Activated naive CD8-positive, alpha-beta T cell treated with anti-CD3 and anti-CD28 coated beads, Interleukin-2, amount 10 ng/mL, durations not matched to agents 7 days and 5 days (primary cell): Measurements from ENCODE around the gene TCOF1. TPM values are rescaled to one million over a fixed set of nuclear protein-coding genes. Genes with fewer than 3 reads are reported as not detected.
A peak's percentile ranks its signal among the peaks of the same experiment; 100 is the strongest.

Experiments
- ATAC-seq: fragments of 150-1000 bp; cut with Tn5 transposase; one replicate; pipeline ENCODE4 v1.10.0; 2021; ENCODE audit warnings: low read depth, moderate library complexity
- POLR2A ChIA-PET: fragments of 350-600 bp; sonication (Branson Sonifier 250); formaldehyde crosslinking; loops from one replicate; lab custom pipeline; 2021; ENCODE audit warnings: antibody characterized with exemption; lab: Charles Lee
- DNase-seq: peaks from one replicate; pipeline ENCODE4 v3.0.0; 2021
- H3K27ac Mint-ChIP-seq: one replicate; pipeline ENCODE4 v1.8.0; 2022; ENCODE audit warnings: mild to moderate bottlenecking, mixed read lengths
- H3K27me3 Mint-ChIP-seq: one replicate; pipeline ENCODE4 v1.8.0; 2022; ENCODE audit warnings: mild to moderate bottlenecking, moderate library complexity, mixed read lengths
- H3K36me3 Mint-ChIP-seq: one replicate; pipeline ENCODE4 v1.8.0; 2021; ENCODE audit warnings: mild to moderate bottlenecking, mixed read lengths
- H3K4me1 Mint-ChIP-seq: one replicate; pipeline ENCODE4 v1.8.0; 2021; ENCODE audit warnings: mixed read lengths
- H3K4me3 Mint-ChIP-seq: one replicate; pipeline ENCODE4 v1.8.0; 2022; ENCODE audit warnings: mild to moderate bottlenecking, moderate library complexity, mixed read lengths
- H3K9me3 Mint-ChIP-seq: one replicate; pipeline ENCODE4 v1.8.0; 2021; ENCODE audit warnings: mixed read lengths
- total RNA-seq, 2 experiments: library from RNA; stranded (reverse); gene quantifications; one replicate each; pipeline ENCODE4 v1.2.3, GENCODE V29; 2021

Gene TCOF1
- total RNA-seq, 2 experiments from 2014 or later: 68.8 to 72.5 TPM

DNA sequence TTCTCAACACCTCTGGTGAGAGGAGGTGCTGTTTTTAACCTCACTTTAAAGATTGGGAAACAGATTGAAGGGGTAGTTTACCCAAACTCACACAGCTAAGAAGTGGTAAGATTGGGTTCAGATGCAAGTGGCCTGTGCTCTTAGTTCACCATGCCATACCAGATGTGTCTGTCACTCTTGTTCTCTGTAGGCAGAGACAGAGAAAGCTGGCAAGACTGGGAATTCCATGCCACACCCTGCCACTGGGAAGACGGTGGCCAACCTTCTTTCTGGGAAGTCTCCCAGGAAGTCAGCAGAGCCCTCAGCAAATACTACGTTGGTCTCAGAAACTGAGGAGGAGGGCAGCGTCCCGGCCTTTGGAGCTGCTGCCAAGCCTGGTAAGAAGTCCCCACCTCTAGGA is 11.0 kb downstream of the TCOF1 start:
- ATAC-seq (no peak), DNase-seq (no peak)
- peaks cover 20% of the 10 kb centered on the region for H3K36me3 Mint-ChIP-seq
- no peaks in the 10 kb centered on the region for H3K9me3 Mint-ChIP-seq
- H3K4me1 Mint-ChIP-seq: peaks cover 3% of the 10 kb centered on the region
- no peaks in the 10 kb centered on the region for H3K27me3 Mint-ChIP-seq
- H3K4me3 Mint-ChIP-seq: no peak overlapping the region
- H3K27ac Mint-ChIP-seq: no peak overlapping the region
- POLR2A ChIA-PET: no interaction called here

DNA sequence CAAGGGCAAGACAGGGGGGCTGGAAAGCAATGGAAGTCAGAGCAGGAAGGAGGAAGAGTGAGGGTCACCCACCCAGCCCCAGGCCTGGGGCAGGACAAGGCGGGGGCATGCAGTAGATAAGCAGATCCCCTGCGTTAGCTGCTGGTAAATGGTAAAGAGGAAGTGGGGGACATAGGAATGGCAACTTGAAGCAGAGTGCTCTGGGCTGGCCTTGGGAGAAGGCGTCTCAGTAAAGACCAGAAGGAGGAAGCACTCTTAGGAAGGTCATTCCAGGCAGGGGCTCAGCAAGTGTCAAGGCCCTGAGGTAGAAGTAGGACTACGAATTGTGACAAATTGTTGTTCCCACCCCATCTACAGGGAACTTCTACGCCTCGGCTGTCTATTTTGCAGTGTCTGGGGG is 15.1 kb downstream of the TCOF1 start:
- no peaks in the 10 kb centered on the region for H3K9me3 Mint-ChIP-seq
- no peaks in the 10 kb centered on the region for H3K27me3 Mint-ChIP-seq
- H3K4me3 Mint-ChIP-seq: no peak overlapping the region
- H3K27ac Mint-ChIP-seq: no peak overlapping the region
- H3K4me1 Mint-ChIP-seq: peaks cover 5% of the 10 kb centered on the region
- ATAC-seq (no peak), DNase-seq (no peak)
- H3K36me3 Mint-ChIP-seq: peaks cover 23% of the 10 kb centered on the region
- POLR2A ChIA-PET: no interaction called here

DNA sequence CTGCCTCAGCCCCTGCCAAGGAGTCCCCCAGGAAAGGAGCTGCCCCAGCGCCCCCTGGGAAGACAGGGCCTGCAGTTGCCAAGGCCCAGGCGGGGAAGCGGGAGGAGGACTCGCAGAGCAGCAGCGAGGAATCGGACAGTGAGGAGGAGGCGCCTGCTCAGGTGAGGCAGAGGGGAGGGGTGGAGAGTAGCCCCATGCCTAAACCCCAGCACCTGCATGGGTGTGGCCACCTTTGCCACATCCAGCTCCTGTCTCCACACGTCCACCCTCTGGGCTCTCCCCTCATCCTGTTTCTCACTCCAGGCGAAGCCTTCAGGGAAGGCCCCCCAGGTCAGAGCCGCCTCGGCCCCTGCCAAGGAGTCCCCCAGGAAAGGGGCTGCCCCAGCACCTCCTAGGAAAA is 17.2 kb downstream of the TCOF1 start:
- H3K27ac Mint-ChIP-seq: no peak overlapping the region
- H3K36me3 Mint-ChIP-seq: peaks cover 26% of the 10 kb centered on the region
- DNase-seq (no peak), ATAC-seq (no peak)
- POLR2A ChIA-PET: no interaction called here
- H3K4me1 Mint-ChIP-seq: peaks cover 5% of the 10 kb centered on the region
- H3K9me3 Mint-ChIP-seq: no peaks in the 10 kb centered on the region
- no peaks in the 10 kb centered on the region for H3K27me3 Mint-ChIP-seq
- H3K4me3 Mint-ChIP-seq: no peak overlapping the region

DNA sequence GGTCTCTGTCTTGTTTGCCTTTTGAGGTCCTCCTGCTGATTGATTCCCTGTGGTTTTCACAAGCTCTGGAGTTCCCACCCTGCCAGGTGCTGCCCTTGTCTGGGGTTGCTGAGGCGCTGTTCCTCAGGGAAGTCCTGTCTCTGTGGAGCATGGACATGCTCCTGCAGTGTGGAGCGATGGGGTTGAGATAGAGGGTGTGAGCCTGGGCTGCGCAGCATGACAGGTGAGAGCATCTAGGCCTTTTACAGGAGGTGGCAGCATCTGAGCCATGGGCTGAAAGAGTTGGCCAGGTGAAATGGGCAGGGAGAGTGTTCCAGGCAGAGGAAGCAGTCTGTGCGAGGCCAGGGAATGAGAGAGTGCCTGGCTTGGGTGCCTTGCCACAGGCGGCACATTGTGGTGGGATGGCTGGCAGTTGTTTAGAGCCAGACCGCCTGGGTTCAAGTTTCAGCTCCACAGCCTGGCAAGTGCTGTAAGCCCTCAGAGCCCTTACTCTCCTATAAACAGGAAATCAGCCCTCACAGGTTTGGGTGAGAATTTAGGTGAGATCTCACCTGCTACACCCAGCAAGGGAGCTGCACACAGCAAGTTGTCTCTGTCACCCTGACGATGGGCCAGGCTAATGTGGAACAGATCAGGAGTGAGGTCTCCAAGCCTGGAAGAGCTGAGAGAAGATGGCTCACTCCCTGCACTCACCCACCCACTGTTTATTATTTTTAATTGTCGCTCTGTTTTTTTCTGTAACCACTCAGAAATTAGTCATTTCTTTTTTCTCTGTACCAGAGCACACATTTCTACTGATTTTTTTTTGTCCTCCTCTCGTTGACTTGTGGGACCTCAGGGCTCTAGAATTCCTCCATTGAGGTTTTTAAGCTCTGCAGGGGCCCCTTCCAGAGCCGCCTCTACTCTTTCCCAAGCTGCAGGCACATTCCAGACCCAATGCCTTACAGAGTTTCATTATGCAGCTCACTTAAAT is 19.6 kb downstream of the TCOF1 start:
- Mint-ChIP-seq H3K9me3 (no peaks in the 10 kb centered on the region), H3K36me3 (peaks cover 15% of the 10 kb centered on the region), H3K27me3 (no peaks in the 10 kb centered on the region), H3K27ac (peak overlapping the region; percentile 11), H3K4me1 (peaks cover 3% of the 10 kb centered on the region), H3K4me3 (no peak overlapping the region)
- POLR2A ChIA-PET: no interaction called here
- ATAC-seq (no peak), DNase-seq (no peak)

DNA sequence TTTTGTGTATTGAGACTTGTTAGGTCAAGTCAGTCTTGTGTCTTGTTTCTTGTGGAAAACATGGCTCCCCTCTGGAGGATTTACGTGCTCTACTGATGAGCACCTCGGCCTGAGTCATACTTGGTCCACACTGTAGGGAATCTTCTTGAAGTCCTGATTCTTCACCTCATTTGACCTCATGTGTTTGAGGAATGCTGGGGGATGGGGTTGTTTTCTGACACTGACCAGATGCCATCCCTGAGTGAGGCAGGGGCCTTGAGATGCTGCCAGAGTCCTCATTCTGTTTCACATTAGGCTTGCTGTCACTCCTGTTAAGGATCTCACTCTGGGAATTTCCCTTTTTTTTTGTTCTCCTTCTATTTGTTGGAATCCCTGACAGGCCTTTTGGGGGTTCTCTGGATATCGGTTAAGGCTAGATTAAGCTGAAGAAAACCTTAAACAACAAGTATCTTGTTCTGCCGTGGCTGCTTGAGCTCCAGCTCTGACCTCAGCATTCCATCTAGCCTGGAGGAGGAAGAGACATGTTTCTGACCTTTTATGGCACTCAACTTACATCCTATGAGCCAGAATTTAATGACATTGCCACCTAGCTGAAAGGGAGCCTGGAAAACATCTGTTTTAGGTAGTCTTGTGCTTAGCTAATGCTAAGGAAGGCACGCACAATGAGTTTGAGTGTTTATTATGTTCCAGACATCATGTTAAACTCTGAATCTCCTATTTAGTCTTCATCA is 20.6 kb downstream of the TCOF1 start:
- Mint-ChIP-seq H3K36me3 (peaks cover 13% of the 10 kb centered on the region), H3K27me3 (no peaks in the 10 kb centered on the region), H3K4me3 (no peak overlapping the region), H3K4me1 (peaks cover 3% of the 10 kb centered on the region), H3K27ac (no peak overlapping the region), H3K9me3 (no peaks in the 10 kb centered on the region)
- ATAC-seq (no peak), DNase-seq (no peak)
- POLR2A ChIA-PET: interaction anchor here (0.6 kb wide), 1 partner anchor 54 kb away, joined by 3 read pairs; no protein-coding TSS in a partner anchor

- no peak overlapping the region for H3K4me3 Mint-ChIP-seq
- DNase-seq (no peak), ATAC-seq (no peak)
- H3K9me3 Mint-ChIP-seq: no peaks in the 10 kb centered on the region
- H3K27ac Mint-ChIP-seq: no peak overlapping the region
- peaks cover 2% of the 10 kb centered on the region for H3K36me3 Mint-ChIP-seq
- POLR2A ChIA-PET: no interaction called here
- H3K4me1 Mint-ChIP-seq: no peaks in the 10 kb centered on the region
- no peaks in the 10 kb centered on the region for H3K27me3 Mint-ChIP-seq
These were observed 27.2 kb downstream of the TCOF1 start for GRCh38 chr5:150384701-150385100.

- Mint-ChIP-seq H3K36me3 (peaks cover 2% of the 10 kb centered on the region), H3K27me3 (no peaks in the 10 kb centered on the region), H3K4me1 (no peaks in the 10 kb centered on the region), H3K9me3 (no peaks in the 10 kb centered on the region), H3K27ac (no peak overlapping the region), H3K4me3 (no peak overlapping the region)
- no peak for ATAC-seq
- POLR2A ChIA-PET: no interaction called here
- DNase-seq: no peak
These were observed 28.7 kb downstream of the TCOF1 start for GRCh38 chr5:150386024-150386855.

GRCh38 chr5:150389531-150390266 is 32.2 kb downstream of the TCOF1 start:
- POLR2A ChIA-PET: no interaction called here
- no peak for ATAC-seq
- Mint-ChIP-seq H3K27ac (no peak overlapping the region), H3K9me3 (no peaks in the 10 kb centered on the region), H3K4me1 (no peaks in the 10 kb centered on the region), H3K4me3 (no peak overlapping the region), H3K36me3 (peaks cover 2% of the 10 kb centered on the region), H3K27me3 (no peaks in the 10 kb centered on the region)
- DNase-seq: no peak

- ATAC-seq (no peak), DNase-seq (no peak)
- no peaks in the 10 kb centered on the region for H3K27me3 Mint-ChIP-seq
- H3K9me3 Mint-ChIP-seq: no peaks in the 10 kb centered on the region
- H3K4me3 Mint-ChIP-seq: no peak overlapping the region
- no peaks in the 10 kb centered on the region for H3K4me1 Mint-ChIP-seq
- POLR2A ChIA-PET: no interaction called here
- H3K36me3 Mint-ChIP-seq: peaks cover 9% of the 10 kb centered on the region
- no peak overlapping the region for H3K27ac Mint-ChIP-seq
These were observed 33.8 kb downstream of the TCOF1 start for GRCh38 chr5:150391064-150391834.

DNA sequence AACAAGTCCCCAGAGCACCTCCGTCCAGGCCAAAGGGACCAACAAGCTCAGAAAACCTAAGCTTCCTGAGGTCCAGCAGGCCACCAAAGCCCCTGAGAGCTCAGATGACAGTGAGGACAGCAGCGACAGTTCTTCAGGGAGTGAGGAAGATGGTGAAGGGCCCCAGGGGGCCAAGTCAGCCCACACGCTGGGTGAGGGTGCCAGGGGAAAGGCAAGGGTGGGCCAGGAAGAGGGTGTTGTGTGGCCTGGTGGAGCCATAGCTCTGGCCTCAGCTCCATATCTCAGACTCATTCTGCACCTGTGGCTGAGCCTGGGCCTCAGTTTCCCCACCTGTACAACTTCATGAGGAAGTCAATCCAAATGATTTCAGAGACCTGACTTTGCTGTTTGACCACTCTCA is 34.5 kb downstream of the TCOF1 start:
- ATAC-seq (no peak), DNase-seq (no peak)
- POLR2A ChIA-PET: no interaction called here
- Mint-ChIP-seq H3K27ac (no peak overlapping the region), H3K4me3 (no peak overlapping the region), H3K36me3 (peaks cover 12% of the 10 kb centered on the region), H3K9me3 (no peaks in the 10 kb centered on the region), H3K4me1 (no peaks in the 10 kb centered on the region), H3K27me3 (no peaks in the 10 kb centered on the region)

- peaks cover 14% of the 10 kb centered on the region for H3K36me3 Mint-ChIP-seq
These were observed 35.2 kb downstream of the TCOF1 start for GRCh38 chr5:150392680-150393079.

GRCh38 chr5:150393096-150393645 is 35.7 kb downstream of the TCOF1 start:
- no peaks in the 10 kb centered on the region for H3K27me3 Mint-ChIP-seq
- POLR2A ChIA-PET: no interaction called here
- peaks cover 16% of the 10 kb centered on the region for H3K36me3 Mint-ChIP-seq
- H3K4me1 Mint-ChIP-seq: peaks cover under 1% of the 10 kb centered on the region
- H3K27ac Mint-ChIP-seq: no peak overlapping the region
- no peak for ATAC-seq
- H3K9me3 Mint-ChIP-seq: no peaks in the 10 kb centered on the region
- no peak overlapping the region for H3K4me3 Mint-ChIP-seq
- no peak for DNase-seq

More at GRCh38 chr5:150392680-150393079, 35.2 kb downstream of the TCOF1 start:
- Mint-ChIP-seq H3K27ac (no peak overlapping the region), H3K4me1 (no peaks in the 10 kb centered on the region), H3K27me3 (no peaks in the 10 kb centered on the region), H3K9me3 (no peaks in the 10 kb centered on the region), H3K4me3 (no peak overlapping the region)
- DNase-seq (no peak), ATAC-seq (no peak)
- POLR2A ChIA-PET: no interaction called here
